ENCODE results near the gene PAM. TPM values are rescaled to one million over a fixed set of nuclear protein-coding genes. Genes with fewer than 3 reads are reported as not detected.

PAM gene
- total RNA-seq, 6 experiments from 2014 or later, result 164 to 266 (median 182) TPM

- TF ChIP-seq CTCF (IDR thresholded peaks at IDR 0.05), result no peak
- Mint-ChIP-seq H3K27ac (no peak overlapping the region), H3K27me3 (ENCODE audit: insufficient read depth) (no peaks in the 10 kb centered on the region), H3K9me3 (no peaks in the 10 kb centered on the region), H3K4me1 (ENCODE audit: low read depth) (peaks cover 10% of the 10 kb centered on the region), H3K4me3 (no peak overlapping the region), H3K36me3 (ENCODE audit: low read depth) (no peaks in the 10 kb centered on the region; the same call in 1 of the 2 replicates)
- no peak for DNase-seq
Observed at GRCh38 chr5:102933316-102933715, 178.2 kb downstream of the PAM start.

- Mint-ChIP-seq H3K9me3 (no peaks in the 10 kb centered on the region), H3K4me3 (no peak overlapping the region), H3K4me1 (ENCODE audit: low read depth) (peaks cover 16% of the 10 kb centered on the region), H3K36me3 (ENCODE audit: low read depth) (no peaks in the 10 kb centered on the region; the same call in 1 of the 2 replicates), H3K27me3 (ENCODE audit: insufficient read depth) (no peaks in the 10 kb centered on the region), H3K27ac (no peak overlapping the region)
- TF ChIP-seq CTCF (IDR thresholded peaks at IDR 0.05), result no peak
- no peak for DNase-seq
Observed at GRCh38 chr5:102933721-102934459, 178.8 kb downstream of the PAM start.

GRCh38 chr5:102937894-102938293 lies 182.8 kb downstream of the PAM start:
- peak overlapping the region; percentile 34; the same call in 1 of the 2 replicates for H3K27ac Mint-ChIP-seq
- no peak overlapping the region for H3K4me3 Mint-ChIP-seq
- TF ChIP-seq CTCF (IDR thresholded peaks at IDR 0.05), result no peak
- no peaks in the 10 kb centered on the region for H3K36me3 Mint-ChIP-seq (ENCODE audit: low read depth)
- no peaks in the 10 kb centered on the region for H3K27me3 Mint-ChIP-seq (ENCODE audit: insufficient read depth)
- peak; percentile 8 for DNase-seq
- H3K9me3 Mint-ChIP-seq, result no peaks in the 10 kb centered on the region
- H3K4me1 Mint-ChIP-seq (ENCODE audit: low read depth), result peaks cover 17% of the 10 kb centered on the region

GRCh38 chr5:102941111-102941510 lies 186.0 kb downstream of the PAM start:
- no peak for DNase-seq
- Mint-ChIP-seq H3K36me3 (ENCODE audit: low read depth) (no peaks in the 10 kb centered on the region), H3K4me3 (no peak overlapping the region), H3K4me1 (ENCODE audit: low read depth) (peaks cover 17% of the 10 kb centered on the region), H3K9me3 (no peaks in the 10 kb centered on the region), H3K27ac (no peak overlapping the region), H3K27me3 (ENCODE audit: insufficient read depth) (no peaks in the 10 kb centered on the region; the same call in 1 of the 2 replicates)
- TF ChIP-seq CTCF (IDR thresholded peaks at IDR 0.05), result no peak

GRCh38 chr5:102946414-102946813 lies 191.3 kb downstream of the PAM start:
- no peaks in the 10 kb centered on the region for H3K4me1 Mint-ChIP-seq (ENCODE audit: low read depth)
- no peak overlapping the region for H3K4me3 Mint-ChIP-seq
- no peak for TF ChIP-seq CTCF (IDR thresholded peaks at IDR 0.05)
- no peaks in the 10 kb centered on the region; the same call in 1 of the 2 replicates for H3K27me3 Mint-ChIP-seq (ENCODE audit: insufficient read depth)
- H3K9me3 Mint-ChIP-seq, result no peaks in the 10 kb centered on the region
- H3K27ac Mint-ChIP-seq, result no peak overlapping the region
- DNase-seq, result no peak
- H3K36me3 Mint-ChIP-seq (ENCODE audit: low read depth), result peaks cover 13% of the 10 kb centered on the region
